ENCODE results near the gene QKI. TPM values are rescaled to one million over a fixed set of nuclear protein-coding genes. Genes with fewer than 3 reads are reported as not detected.
"Not testable (repeated sequence)": the region's sequence is repeated elsewhere in the genome, so short reads cannot be mapped to it uniquely, and the experiment has no call there.

Gene QKI
- total and polyA plus RNA-seq, 9 donors, result 44.6 to 151 (median 105) TPM

DNA sequence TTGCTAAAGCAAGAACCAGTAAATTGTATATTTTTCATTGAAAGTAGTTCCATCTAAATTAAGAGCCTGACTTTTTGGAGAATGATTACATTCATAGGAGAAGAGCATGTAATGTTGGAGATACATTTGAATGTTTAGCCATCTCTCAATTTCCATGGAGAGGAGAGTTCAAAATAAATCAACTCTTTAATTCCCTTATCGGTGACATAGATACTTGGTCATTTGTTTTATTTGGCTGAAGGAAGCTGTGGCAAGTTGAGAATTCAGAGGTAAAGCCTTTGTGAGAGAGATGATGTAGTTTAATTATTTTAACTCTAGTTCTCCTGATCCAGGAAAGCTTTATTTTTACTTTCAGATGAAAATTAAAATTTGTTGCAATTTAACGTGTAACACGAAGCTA, 22.3 kb downstream of the QKI start:
- TF ChIP-seq EP300 (IDR thresholded peaks at IDR 0.05) (no peak), POLR2A (IDR thresholded peaks at IDR 0.05) (no peak)
- TF ChIP-seq, protein P1, sequence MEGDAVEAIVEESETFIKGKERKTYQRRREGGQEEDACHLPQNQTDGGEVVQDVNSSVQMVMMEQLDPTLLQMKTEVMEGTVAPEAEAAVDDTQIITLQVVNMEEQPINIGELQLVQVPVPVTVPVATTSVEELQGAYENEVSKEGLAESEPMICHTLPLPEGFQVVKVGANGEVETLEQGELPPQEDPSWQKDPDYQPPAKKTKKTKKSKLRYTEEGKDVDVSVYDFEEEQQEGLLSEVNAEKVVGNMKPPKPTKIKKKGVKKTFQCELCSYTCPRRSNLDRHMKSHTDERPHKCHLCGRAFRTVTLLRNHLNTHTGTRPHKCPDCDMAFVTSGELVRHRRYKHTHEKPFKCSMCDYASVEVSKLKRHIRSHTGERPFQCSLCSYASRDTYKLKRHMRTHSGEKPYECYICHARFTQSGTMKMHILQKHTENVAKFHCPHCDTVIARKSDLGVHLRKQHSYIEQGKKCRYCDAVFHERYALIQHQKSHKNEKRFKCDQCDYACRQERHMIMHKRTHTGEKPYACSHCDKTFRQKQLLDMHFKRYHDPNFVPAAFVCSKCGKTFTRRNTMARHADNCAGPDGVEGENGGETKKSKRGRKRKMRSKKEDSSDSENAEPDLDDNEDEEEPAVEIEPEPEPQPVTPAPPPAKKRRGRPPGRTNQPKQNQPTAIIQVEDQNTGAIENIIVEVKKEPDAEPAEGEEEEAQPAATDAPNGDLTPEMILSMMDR (IDR thresholded peaks at IDR 0.05), result no peak
- Histone ChIP-seq H3K36me3 (no peaks in the 10 kb centered on the region), H3K27ac (no peak overlapping the region), H3K9me3 (no peaks in the 10 kb centered on the region), H3K4me3 (no peak overlapping the region), H3K27me3 (no peaks in the 10 kb centered on the region), H3K4me1 (ENCODE audit: insufficient read depth) (peaks cover 5% of the 10 kb centered on the region)
- no peak for DNase-seq
- intact Hi-C loops (cut with DNase I), result loop anchor here in 1 of 4 donors (10.0 kb wide), 1 partner anchor 1488 kb away; no protein-coding TSS in a partner anchor
- WGBS, 3 donors, result 78 to 87% (median 80%) methylated on average over 3 of the region's 3 CpGs

GRCh38 chr6:163437466-163437865, 22.9 kb downstream of the QKI start:
- H3K9me3 ChIP-seq, result no peaks in the 10 kb centered on the region
- H3K27me3 ChIP-seq, result no peaks in the 10 kb centered on the region
- no peak overlapping the region for H3K27ac ChIP-seq
- no peak for DNase-seq
- TF ChIP-seq, protein P1 (IDR thresholded peaks at IDR 0.05), result no peak
- TF ChIP-seq POLR2A (IDR thresholded peaks at IDR 0.05) (no peak), EP300 (IDR thresholded peaks at IDR 0.05) (no peak)
- H3K36me3 ChIP-seq, result no peaks in the 10 kb centered on the region
- intact Hi-C loops (cut with DNase I), result loop anchor here in 1 of 4 donors (10.0 kb wide), 1 partner anchor 1487 kb away; no protein-coding TSS in a partner anchor
- H3K4me3 ChIP-seq, result no peak overlapping the region
- WGBS, 3 donors, result 77 to 84% (median 80%) methylated on average over 3 of the region's 3 CpGs
- peaks cover 5% of the 10 kb centered on the region for H3K4me1 ChIP-seq (ENCODE audit: insufficient read depth)

- DNase-seq, result no peak
- H3K4me3 ChIP-seq, result no peak overlapping the region
- H3K9me3 ChIP-seq, result no peaks in the 10 kb centered on the region
- no peak overlapping the region for H3K27ac ChIP-seq
- TF ChIP-seq EP300 (IDR thresholded peaks at IDR 0.05) (no peak), POLR2A (IDR thresholded peaks at IDR 0.05) (no peak)
- TF ChIP-seq, protein P1 (IDR thresholded peaks at IDR 0.05), result no peak
- WGBS, 3 donors, result 68 to 70% (median 69%) methylated on average over 3 of the region's 3 CpGs
- intact Hi-C loops (cut with DNase I), result loop anchor here in 1 of 4 donors (10.0 kb wide), 1 partner anchor 1486 kb away; no protein-coding TSS in a partner anchor
- peaks cover 5% of the 10 kb centered on the region for H3K4me1 ChIP-seq (ENCODE audit: insufficient read depth)
- no peaks in the 10 kb centered on the region for H3K27me3 ChIP-seq
- H3K36me3 ChIP-seq, result no peaks in the 10 kb centered on the region
These were observed 23.9 kb downstream of the QKI start for GRCh38 chr6:163438298-163438939.

GRCh38 chr6:163438940-163439335, 24.4 kb downstream of the QKI start:
- H3K9me3 ChIP-seq, result no peaks in the 10 kb centered on the region
- no peaks in the 10 kb centered on the region for H3K27me3 ChIP-seq
- peaks cover 5% of the 10 kb centered on the region for H3K4me1 ChIP-seq (ENCODE audit: insufficient read depth)
- TF ChIP-seq, protein P1 (IDR thresholded peaks at IDR 0.05), result no peak
- TF ChIP-seq EP300 (IDR thresholded peaks at IDR 0.05), result no peak
- TF ChIP-seq POLR2A (IDR thresholded peaks at IDR 0.05), result no peak
- WGBS, 3 donors, result 94 to 97% (median 96%) methylated on average over 4 of the region's 4 CpGs
- intact Hi-C loops (cut with DNase I), result loop anchor here in 1 of 4 donors (10.0 kb wide), 1 partner anchor 1486 kb away; no protein-coding TSS in a partner anchor
- H3K27ac ChIP-seq, result no peak overlapping the region
- peak in 1 of 5 donors; percentile 37 for DNase-seq
- H3K4me3 ChIP-seq, result no peak overlapping the region
- H3K36me3 ChIP-seq, result no peaks in the 10 kb centered on the region

- intact Hi-C loops (cut with DNase I), result loop anchor here in 1 of 4 donors (10.0 kb wide), 1 partner anchor 1485 kb away; no protein-coding TSS in a partner anchor
- DNase-seq; H3K27ac ChIP-seq; H3K4me3 ChIP-seq; H3K4me1 ChIP-seq (ENCODE audit: insufficient read depth); H3K9me3 ChIP-seq; H3K27me3 ChIP-seq; H3K36me3 ChIP-seq: not testable (repeated sequence)
- 87 to 96% (median 88%) methylated on average over 10 of the region's 10 CpGs for WGBS, 3 donors
These were observed 24.9 kb downstream of the QKI start for GRCh38 chr6:163439390-163439789.

All from ovary (tissue), 9 donors.